ENCODE measurements around the gene HSDL2.

HSDL2 gene

GRCh38 chr9:112500842-112501241 lies 120.9 kb downstream of the HSDL2 start:
- Histone ChIP-seq H3K4me3 (ENCODE audit: low read depth, low read length, poor library complexity, severe bottlenecking) (no peak overlapping the region), H3K9ac (ENCODE audit: low read length) (no peak overlapping the region), H4K20me1 (ENCODE audit: insufficient read depth, low read length) (no peaks in the 10 kb centered on the region), H3K4me2 (ENCODE audit: low read length) (no peak overlapping the region), H3K36me3 (ENCODE audit: insufficient read depth, low read length) (peaks cover 24% of the 10 kb centered on the region; the same call in 1 of the 2 replicates), H3K79me2 (ENCODE audit: insufficient read depth, low read length) (peaks cover 88% of the 10 kb centered on the region), H3K9me3 (ENCODE audit: low read length) (no peaks in the 10 kb centered on the region), H3K4me1 (ENCODE audit: insufficient read depth, low read length, severe bottlenecking) (no peaks in the 10 kb centered on the region), H3K27ac (ENCODE audit: low read depth, low read length, poor library complexity, severe bottlenecking) (no peak overlapping the region), H2AFZ (ENCODE audit: low read length) (no peak overlapping the region), H3K27me3 (ENCODE audit: insufficient read depth, low read length) (no peaks in the 10 kb centered on the region), H3K9me2 (ENCODE audit: low read depth, low read length) (no peaks in the 10 kb centered on the region), H3F3A (ENCODE audit: insufficient read depth, low read length) (no peaks in the 10 kb centered on the region)
- TF ChIP-seq CTCF (IDR thresholded peaks at IDR 0.05; ENCODE audit: low read length) (no peak), EZH2 (IDR thresholded peaks at IDR 0.05; ENCODE audit: borderline replicate concordance, low read length) (no peak)

DNA sequence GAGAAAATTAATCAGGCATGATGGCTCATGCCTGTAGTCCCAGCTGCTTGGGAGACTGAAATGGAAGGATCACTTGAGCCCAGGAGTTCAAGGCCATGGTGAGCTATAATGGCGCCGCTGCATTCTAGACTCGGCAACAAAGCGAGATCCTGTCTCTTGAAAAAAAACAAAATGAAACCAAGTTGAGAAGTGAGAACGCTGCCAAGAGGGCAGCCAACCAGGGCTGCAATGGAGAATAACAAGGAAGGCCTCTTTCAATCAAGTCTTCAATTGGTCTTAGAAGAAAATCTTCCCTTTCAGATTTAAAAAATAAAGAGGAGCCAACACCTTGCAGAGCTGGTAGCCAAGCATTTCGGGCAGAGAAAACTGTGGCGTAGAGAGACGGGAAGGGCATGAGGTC lies 121.4 kb downstream of the HSDL2 start:
- H3K79me2 ChIP-seq (ENCODE audit: insufficient read depth, low read length), result peaks cover 87% of the 10 kb centered on the region
- H3K27ac ChIP-seq (ENCODE audit: low read depth, low read length, poor library complexity, severe bottlenecking), result no peak overlapping the region
- no peak overlapping the region for H2AFZ ChIP-seq (ENCODE audit: low read length)
- H3K4me1 ChIP-seq (ENCODE audit: insufficient read depth, low read length, severe bottlenecking), result no peaks in the 10 kb centered on the region
- no peak overlapping the region for H3K4me2 ChIP-seq (ENCODE audit: low read length)
- H3F3A ChIP-seq (ENCODE audit: insufficient read depth, low read length), result no peaks in the 10 kb centered on the region
- H4K20me1 ChIP-seq (ENCODE audit: insufficient read depth, low read length), result no peaks in the 10 kb centered on the region
- no peak overlapping the region for H3K9ac ChIP-seq (ENCODE audit: low read length)
- H3K4me3 ChIP-seq (ENCODE audit: low read depth, low read length, poor library complexity, severe bottlenecking), result no peak overlapping the region
- TF ChIP-seq CTCF (IDR thresholded peaks at IDR 0.05; ENCODE audit: low read length), result no peak
- no peak for TF ChIP-seq EZH2 (IDR thresholded peaks at IDR 0.05; ENCODE audit: borderline replicate concordance, low read length)
- H3K36me3 ChIP-seq (ENCODE audit: insufficient read depth, low read length), result peaks cover 21% of the 10 kb centered on the region; the same call in 1 of the 2 replicates
- H3K27me3 ChIP-seq (ENCODE audit: insufficient read depth, low read length), result no peaks in the 10 kb centered on the region
- no peaks in the 10 kb centered on the region for H3K9me2 ChIP-seq (ENCODE audit: low read depth, low read length)
- no peaks in the 10 kb centered on the region for H3K9me3 ChIP-seq (ENCODE audit: low read length)

DNA sequence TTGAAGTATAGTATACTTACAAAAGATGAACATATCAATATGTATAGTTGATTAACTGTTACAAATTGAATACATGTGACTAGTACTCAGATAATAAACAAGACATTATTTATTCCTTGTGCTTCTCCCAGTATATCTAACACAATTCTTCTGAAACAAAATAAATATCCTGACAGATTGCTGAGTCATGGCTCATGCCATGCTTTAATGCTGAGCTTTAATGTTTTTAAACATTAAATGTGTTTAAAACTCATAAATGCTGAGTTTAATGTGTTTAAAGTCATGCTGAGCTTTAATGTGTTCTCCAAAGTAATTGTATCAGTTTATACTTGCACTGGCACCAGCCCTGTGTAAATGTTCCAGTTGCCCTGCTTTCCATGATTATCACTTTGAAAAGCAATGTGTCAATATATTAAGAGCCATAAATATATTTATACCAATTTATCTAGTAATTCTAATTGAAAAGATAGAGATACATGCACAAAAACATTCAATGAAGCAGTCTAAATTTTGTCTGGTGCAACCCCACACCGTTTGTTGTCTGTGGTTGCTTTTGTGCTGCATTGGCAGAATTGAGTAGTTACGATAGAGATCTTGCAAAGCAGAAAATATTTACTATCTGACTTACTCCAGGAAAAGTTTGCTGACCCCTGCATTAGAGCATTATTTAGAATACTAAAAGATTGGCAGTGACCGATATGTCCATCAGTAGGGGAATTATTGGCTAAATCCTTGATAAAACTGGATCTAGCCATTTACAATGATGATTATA lies 122.5 kb downstream of the HSDL2 start:
- Histone ChIP-seq H3K4me3 (ENCODE audit: low read depth, low read length, poor library complexity, severe bottlenecking) (no peak overlapping the region), H3K4me1 (ENCODE audit: insufficient read depth, low read length, severe bottlenecking) (no peaks in the 10 kb centered on the region), H3K79me2 (ENCODE audit: insufficient read depth, low read length) (peaks cover 86% of the 10 kb centered on the region), H3K4me2 (ENCODE audit: low read length) (no peak overlapping the region), H3K36me3 (ENCODE audit: insufficient read depth, low read length) (peaks cover 21% of the 10 kb centered on the region; the same call in 1 of the 2 replicates), H3K27ac (ENCODE audit: low read depth, low read length, poor library complexity, severe bottlenecking) (no peak overlapping the region), H4K20me1 (ENCODE audit: insufficient read depth, low read length) (no peaks in the 10 kb centered on the region), H2AFZ (ENCODE audit: low read length) (no peak overlapping the region), H3K27me3 (ENCODE audit: insufficient read depth, low read length) (no peaks in the 10 kb centered on the region), H3K9me3 (ENCODE audit: low read length) (no peaks in the 10 kb centered on the region), H3K9ac (ENCODE audit: low read length) (no peak overlapping the region), H3F3A (ENCODE audit: insufficient read depth, low read length) (no peaks in the 10 kb centered on the region), H3K9me2 (ENCODE audit: low read depth, low read length) (no peaks in the 10 kb centered on the region)
- TF ChIP-seq EZH2 (IDR thresholded peaks at IDR 0.05; ENCODE audit: borderline replicate concordance, low read length), result no peak
- no peak for TF ChIP-seq CTCF (IDR thresholded peaks at IDR 0.05; ENCODE audit: low read length)
